Measurements from ENCODE around the gene DMXL2.

DMXL2 gene

GRCh38 chr15:51398626-51399025 is 223.9 kb downstream of the DMXL2 start:
- no peak for DNase-seq (ENCODE audit: low read depth in 1 of 2, low spot score in 1 of 2)
- no peak overlapping the region for H3K4me3 ChIP-seq (replicated peaks; ENCODE audit: insufficient read depth, low read length)
- H3K27ac ChIP-seq (replicated peaks) = no peak overlapping the region
- H3K27me3 ChIP-seq (ENCODE audit: insufficient read depth, poor library complexity, severe bottlenecking) = no peaks in the 10 kb centered on the region
- no peak for TF ChIP-seq POLR2AphosphoS5 (IDR thresholded peaks at IDR 0.05; ENCODE audit: low read depth)
- TF ChIP-seq, protein P1, sequence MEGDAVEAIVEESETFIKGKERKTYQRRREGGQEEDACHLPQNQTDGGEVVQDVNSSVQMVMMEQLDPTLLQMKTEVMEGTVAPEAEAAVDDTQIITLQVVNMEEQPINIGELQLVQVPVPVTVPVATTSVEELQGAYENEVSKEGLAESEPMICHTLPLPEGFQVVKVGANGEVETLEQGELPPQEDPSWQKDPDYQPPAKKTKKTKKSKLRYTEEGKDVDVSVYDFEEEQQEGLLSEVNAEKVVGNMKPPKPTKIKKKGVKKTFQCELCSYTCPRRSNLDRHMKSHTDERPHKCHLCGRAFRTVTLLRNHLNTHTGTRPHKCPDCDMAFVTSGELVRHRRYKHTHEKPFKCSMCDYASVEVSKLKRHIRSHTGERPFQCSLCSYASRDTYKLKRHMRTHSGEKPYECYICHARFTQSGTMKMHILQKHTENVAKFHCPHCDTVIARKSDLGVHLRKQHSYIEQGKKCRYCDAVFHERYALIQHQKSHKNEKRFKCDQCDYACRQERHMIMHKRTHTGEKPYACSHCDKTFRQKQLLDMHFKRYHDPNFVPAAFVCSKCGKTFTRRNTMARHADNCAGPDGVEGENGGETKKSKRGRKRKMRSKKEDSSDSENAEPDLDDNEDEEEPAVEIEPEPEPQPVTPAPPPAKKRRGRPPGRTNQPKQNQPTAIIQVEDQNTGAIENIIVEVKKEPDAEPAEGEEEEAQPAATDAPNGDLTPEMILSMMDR (IDR thresholded peaks at IDR 0.05; ENCODE audit: insufficient read depth, low read length) = no peak
- TF ChIP-seq SPI1 (IDR thresholded peaks at IDR 0.05; ENCODE audit: borderline replicate concordance, low read depth) = no peak
- TF ChIP-seq GABPA (IDR thresholded peaks at IDR 0.05; ENCODE audit: low read depth) = no peak
- TF ChIP-seq, protein P2, sequence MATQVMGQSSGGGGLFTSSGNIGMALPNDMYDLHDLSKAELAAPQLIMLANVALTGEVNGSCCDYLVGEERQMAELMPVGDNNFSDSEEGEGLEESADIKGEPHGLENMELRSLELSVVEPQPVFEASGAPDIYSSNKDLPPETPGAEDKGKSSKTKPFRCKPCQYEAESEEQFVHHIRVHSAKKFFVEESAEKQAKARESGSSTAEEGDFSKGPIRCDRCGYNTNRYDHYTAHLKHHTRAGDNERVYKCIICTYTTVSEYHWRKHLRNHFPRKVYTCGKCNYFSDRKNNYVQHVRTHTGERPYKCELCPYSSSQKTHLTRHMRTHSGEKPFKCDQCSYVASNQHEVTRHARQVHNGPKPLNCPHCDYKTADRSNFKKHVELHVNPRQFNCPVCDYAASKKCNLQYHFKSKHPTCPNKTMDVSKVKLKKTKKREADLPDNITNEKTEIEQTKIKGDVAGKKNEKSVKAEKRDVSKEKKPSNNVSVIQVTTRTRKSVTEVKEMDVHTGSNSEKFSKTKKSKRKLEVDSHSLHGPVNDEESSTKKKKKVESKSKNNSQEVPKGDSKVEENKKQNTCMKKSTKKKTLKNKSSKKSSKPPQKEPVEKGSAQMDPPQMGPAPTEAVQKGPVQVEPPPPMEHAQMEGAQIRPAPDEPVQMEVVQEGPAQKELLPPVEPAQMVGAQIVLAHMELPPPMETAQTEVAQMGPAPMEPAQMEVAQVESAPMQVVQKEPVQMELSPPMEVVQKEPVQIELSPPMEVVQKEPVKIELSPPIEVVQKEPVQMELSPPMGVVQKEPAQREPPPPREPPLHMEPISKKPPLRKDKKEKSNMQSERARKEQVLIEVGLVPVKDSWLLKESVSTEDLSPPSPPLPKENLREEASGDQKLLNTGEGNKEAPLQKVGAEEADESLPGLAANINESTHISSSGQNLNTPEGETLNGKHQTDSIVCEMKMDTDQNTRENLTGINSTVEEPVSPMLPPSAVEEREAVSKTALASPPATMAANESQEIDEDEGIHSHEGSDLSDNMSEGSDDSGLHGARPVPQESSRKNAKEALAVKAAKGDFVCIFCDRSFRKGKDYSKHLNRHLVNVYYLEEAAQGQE (IDR thresholded peaks at IDR 0.05; ENCODE audit: insufficient replicate concordance, low read depth) = no peak
